ENCODE data around the gene ABCC6. TPM values are rescaled to one million over a fixed set of nuclear protein-coding genes. Genes with fewer than 3 reads are reported as not detected.
A peak's percentile ranks its signal among the peaks of the same experiment; 100 is the strongest.
"Not testable (repeated sequence)": the region's sequence is repeated elsewhere in the genome, so short reads cannot be mapped to it uniquely, and the experiment has no call there.

The ABCC6 gene
- total RNA-seq, 1 experiment from 2014 or later = 2.7 TPM

DNA sequence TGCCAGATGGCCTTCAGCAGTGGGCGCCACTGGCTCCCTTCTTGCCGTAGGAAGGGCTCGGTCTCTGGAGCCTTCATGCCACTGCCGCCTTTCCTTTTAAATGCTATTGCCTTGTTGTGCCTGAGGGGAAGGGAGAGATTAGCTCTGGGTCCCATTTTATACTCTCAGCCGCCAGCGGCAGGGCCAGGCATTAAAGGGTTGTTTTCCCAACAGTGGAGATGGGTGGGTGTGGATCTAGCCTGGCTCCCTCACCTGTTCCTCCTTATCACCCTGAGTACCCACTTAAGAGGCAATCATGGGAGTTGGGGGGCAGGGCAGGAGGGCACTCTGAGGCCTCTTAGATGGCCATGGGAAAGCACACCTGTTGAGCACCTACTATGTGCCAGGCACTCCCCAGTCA lies 19.8 kb downstream of the ABCC6 start:
- H3K9ac ChIP-seq (ENCODE audit: low read length); intact Hi-C loops (cut with micrococcal nuclease); H4K20me1 ChIP-seq (ENCODE audit: insufficient read depth); ATAC-seq; DNase-seq (ENCODE audit: low read depth, low spot score); RAD21 ChIA-PET (ENCODE audit: low non-redundant PET in 1 of 2, low total read pairs in 2 of 2, uncharacterized antibody in 2 of 2, unreplicated experiment in 2 of 2); H3K4me2 ChIP-seq (ENCODE audit: low read length); H3K36me3 ChIP-seq (ENCODE audit: control insufficient read depth in 1 of 2, insufficient read depth in 2 of 2, low read length in 2 of 2); POLR2A ChIA-PET; H3K9me3 ChIP-seq (ENCODE audit: control insufficient read depth in 1 of 2, insufficient read depth in 1 of 2, low read depth in 1 of 2, low read length in 2 of 2); H2AFZ ChIP-seq (ENCODE audit: low read depth, low read length, poor library complexity, severe bottlenecking); H3K4me3 ChIP-seq (replicated peaks in 1 of 2; ENCODE audit: low read depth in 1 of 2, low read length in 2 of 2); H3K27ac ChIP-seq (ENCODE audit: low read depth, low read length); H3K79me2 ChIP-seq (ENCODE audit: insufficient read depth, low read length); CTCF ChIA-PET; H3K9me2 ChIP-seq (ENCODE audit: insufficient read depth); H3K27me3 ChIP-seq (ENCODE audit: insufficient read depth, low read length); BruUV-seq (replicated peaks): not testable (repeated sequence)
- H3K4me1 ChIP-seq (ENCODE audit: control insufficient read depth in 1 of 2, insufficient read depth in 2 of 2, low read length in 2 of 2) = peaks cover 16 to 38% of the 10 kb centered on the region in 2 experiments

DNA sequence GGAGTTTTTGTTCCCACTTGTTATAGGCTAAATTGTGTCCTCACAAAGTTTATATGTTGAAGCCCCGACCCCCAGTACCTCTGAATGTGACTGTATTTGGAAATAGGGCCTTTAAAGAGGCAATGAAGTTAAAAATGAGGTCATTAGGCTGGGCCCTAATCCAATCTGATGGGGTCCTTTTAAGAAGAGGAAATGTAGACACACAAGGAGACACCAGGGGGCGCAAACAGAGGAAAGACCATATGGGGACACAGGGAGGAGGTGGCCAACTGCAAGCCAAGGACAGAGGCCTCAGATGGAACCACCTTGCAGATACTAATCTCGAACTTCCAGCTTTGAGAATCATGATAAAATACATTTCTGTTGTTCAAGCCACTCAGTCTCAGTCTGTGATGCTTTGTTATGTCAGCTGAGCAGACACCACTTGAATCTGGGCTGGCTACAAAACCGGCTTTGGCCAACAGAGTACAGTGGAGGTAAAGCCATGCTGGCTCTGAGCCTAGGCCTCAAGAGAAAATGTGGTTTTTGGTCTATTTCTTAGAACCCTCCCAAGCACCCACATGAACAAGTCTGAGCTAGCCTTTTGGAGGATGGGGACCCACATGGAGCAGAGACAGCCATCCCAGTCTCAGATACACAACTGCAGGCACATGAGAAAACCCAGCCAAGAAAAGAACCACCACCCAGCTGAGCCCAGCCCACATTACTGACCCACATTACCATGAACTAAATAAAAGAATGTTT lies 20.7 kb downstream of the ABCC6 start:
- DNase-seq (ENCODE audit: low read depth, low spot score) = peak; percentile 47
- CTCF ChIA-PET; RAD21 ChIA-PET (ENCODE audit: low non-redundant PET in 1 of 2, low total read pairs in 2 of 2, uncharacterized antibody in 2 of 2, unreplicated experiment in 2 of 2); H2AFZ ChIP-seq (ENCODE audit: low read depth, low read length, poor library complexity, severe bottlenecking); BruUV-seq (replicated peaks); H3K4me2 ChIP-seq (ENCODE audit: low read length); POLR2A ChIA-PET; H3K27me3 ChIP-seq (ENCODE audit: insufficient read depth, low read length); H3K27ac ChIP-seq (ENCODE audit: low read depth, low read length); H3K79me2 ChIP-seq (ENCODE audit: insufficient read depth, low read length); H4K20me1 ChIP-seq (ENCODE audit: insufficient read depth); intact Hi-C loops (cut with micrococcal nuclease); H3K36me3 ChIP-seq (ENCODE audit: control insufficient read depth in 1 of 2, insufficient read depth in 2 of 2, low read length in 2 of 2); H3K9ac ChIP-seq (ENCODE audit: low read length); H3K9me2 ChIP-seq (ENCODE audit: insufficient read depth); H3K9me3 ChIP-seq (ENCODE audit: control insufficient read depth in 1 of 2, insufficient read depth in 1 of 2, low read depth in 1 of 2, low read length in 2 of 2); H3K4me3 ChIP-seq (replicated peaks in 1 of 2; ENCODE audit: low read depth in 1 of 2, low read length in 2 of 2): not testable (repeated sequence)
- peak; percentile 70 for ATAC-seq
- TF ChIP-seq, protein P1, sequence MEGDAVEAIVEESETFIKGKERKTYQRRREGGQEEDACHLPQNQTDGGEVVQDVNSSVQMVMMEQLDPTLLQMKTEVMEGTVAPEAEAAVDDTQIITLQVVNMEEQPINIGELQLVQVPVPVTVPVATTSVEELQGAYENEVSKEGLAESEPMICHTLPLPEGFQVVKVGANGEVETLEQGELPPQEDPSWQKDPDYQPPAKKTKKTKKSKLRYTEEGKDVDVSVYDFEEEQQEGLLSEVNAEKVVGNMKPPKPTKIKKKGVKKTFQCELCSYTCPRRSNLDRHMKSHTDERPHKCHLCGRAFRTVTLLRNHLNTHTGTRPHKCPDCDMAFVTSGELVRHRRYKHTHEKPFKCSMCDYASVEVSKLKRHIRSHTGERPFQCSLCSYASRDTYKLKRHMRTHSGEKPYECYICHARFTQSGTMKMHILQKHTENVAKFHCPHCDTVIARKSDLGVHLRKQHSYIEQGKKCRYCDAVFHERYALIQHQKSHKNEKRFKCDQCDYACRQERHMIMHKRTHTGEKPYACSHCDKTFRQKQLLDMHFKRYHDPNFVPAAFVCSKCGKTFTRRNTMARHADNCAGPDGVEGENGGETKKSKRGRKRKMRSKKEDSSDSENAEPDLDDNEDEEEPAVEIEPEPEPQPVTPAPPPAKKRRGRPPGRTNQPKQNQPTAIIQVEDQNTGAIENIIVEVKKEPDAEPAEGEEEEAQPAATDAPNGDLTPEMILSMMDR (IDR thresholded peaks at IDR 0.05 in 2 of 3, conservative IDR thresholded peaks at IDR 0.05 in 1 of 3; ENCODE audit: borderline replicate concordance in 1 of 3, insufficient read depth in 1 of 3, low read depth in 2 of 3, low read length in 2 of 3) = peak; percentile 13 to 50 (median 40); a peak in 4 of 6 replicates
- peak; percentile 70; the same call in 1 of the 2 replicates for TF ChIP-seq SRF (IDR thresholded peaks at IDR 0.05; ENCODE audit: low read depth)
- peaks cover 16 to 43% of the 10 kb centered on the region in 2 experiments for H3K4me1 ChIP-seq (ENCODE audit: control insufficient read depth in 1 of 2, insufficient read depth in 2 of 2, low read length in 2 of 2)

DNA sequence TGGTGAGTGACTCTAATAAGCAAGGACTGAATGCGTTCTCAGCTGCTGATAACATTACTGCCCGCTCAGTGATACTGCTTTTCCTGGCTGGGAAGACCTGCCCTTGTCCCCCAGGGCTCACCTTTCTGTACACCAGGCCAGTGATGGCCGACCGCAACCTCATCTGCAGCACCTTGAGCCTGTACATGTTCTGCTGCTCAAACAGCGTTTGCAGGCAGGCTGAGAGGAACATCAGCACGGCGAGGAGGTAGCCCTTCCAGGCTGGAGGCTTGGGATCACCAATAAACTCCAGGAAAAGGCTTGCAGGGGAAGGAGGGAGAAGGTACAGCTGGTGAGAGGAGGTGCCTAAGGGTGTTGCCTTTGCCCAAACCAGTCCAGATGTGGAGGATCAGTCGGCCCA lies 21.4 kb downstream of the ABCC6 start:
- H3K4me2 ChIP-seq (ENCODE audit: low read length); H3K36me3 ChIP-seq (ENCODE audit: control insufficient read depth in 1 of 2, insufficient read depth in 2 of 2, low read length in 2 of 2); BruUV-seq (replicated peaks); H4K20me1 ChIP-seq (ENCODE audit: insufficient read depth); CTCF ChIA-PET; H3K4me3 ChIP-seq (replicated peaks in 1 of 2; ENCODE audit: low read depth in 1 of 2, low read length in 2 of 2); H3K27ac ChIP-seq (ENCODE audit: low read depth, low read length); H3K27me3 ChIP-seq (ENCODE audit: insufficient read depth, low read length); ATAC-seq; H3K9me2 ChIP-seq (ENCODE audit: insufficient read depth); H2AFZ ChIP-seq (ENCODE audit: low read depth, low read length, poor library complexity, severe bottlenecking); H3K9ac ChIP-seq (ENCODE audit: low read length); H3K9me3 ChIP-seq (ENCODE audit: control insufficient read depth in 1 of 2, insufficient read depth in 1 of 2, low read depth in 1 of 2, low read length in 2 of 2); RAD21 ChIA-PET (ENCODE audit: low non-redundant PET in 1 of 2, low total read pairs in 2 of 2, uncharacterized antibody in 2 of 2, unreplicated experiment in 2 of 2); H3K79me2 ChIP-seq (ENCODE audit: insufficient read depth, low read length); POLR2A ChIA-PET; DNase-seq (ENCODE audit: low read depth, low spot score); intact Hi-C loops (cut with micrococcal nuclease): not testable (repeated sequence)
- H3K4me1 ChIP-seq (ENCODE audit: control insufficient read depth in 1 of 2, insufficient read depth in 2 of 2, low read length in 2 of 2) = peaks cover 16 to 46% of the 10 kb centered on the region in 2 experiments

Data from HCT116 (cell line).